OCI-LY7 (cell line): Measurements from ENCODE around the gene NKX6-2. TPM values are rescaled to one million over a fixed set of nuclear protein-coding genes. Genes with fewer than 3 reads are reported as not detected.
"Not testable (repeated sequence)": the region's sequence is repeated elsewhere in the genome, so short reads cannot be mapped to it uniquely, and the experiment has no call there.

Source experiments
- BruUV-seq: library from RNA; stranded (reverse); fragments of 400-500 nt; replicated peaks from 2 replicates; lab custom pipeline; 2021; lab: Mats Ljungman, UMichigan
- CTCF ChIA-PET: fragments of 300-600 bp; sonication (Branson Sonifier 250); formaldehyde crosslinking; loops from one replicate; lab custom pipeline; 2022; ENCODE audit warnings: antibody characterized with exemption; ENCODE audit not compliant: unreplicated experiment; lab: Charles Lee
- POLR2A ChIA-PET: fragments of 300-600 bp; sonication (Branson Sonifier 250); formaldehyde crosslinking; loops from one replicate; lab custom pipeline; 2022; ENCODE audit warnings: antibody characterized with exemption; lab: Charles Lee
- DNase-seq: peaks from one replicate; pipeline ENCODE4 v3.0.0-alpha.2; 2015; ENCODE audit warnings: low spot score
- H2AFZ ChIP-seq: fragments of 200-600 bp; sonication (generic), shearing (Covaris generic); 2 replicates; pipeline ENCODE4 v1.6.1; 2014; ENCODE audit warnings: mild to moderate bottlenecking, antibody characterized with exemption, low read length, moderate library complexity
- H3K27ac ChIP-seq: fragments of 200-600 bp; sonication (generic); 2 replicates; pipeline ENCODE4 v1.5.1; 2014; ENCODE audit warnings: mixed run types, low read depth, mild to moderate bottlenecking, moderate library complexity, low read length, inconsistent platforms; ENCODE audit not compliant: poor library complexity, severe bottlenecking
- H3K36me3 ChIP-seq: fragments of 200-600 bp; sonication (generic); 2 replicates; pipeline ENCODE4 v1.6.1; 2014; ENCODE audit warnings: mild to moderate bottlenecking, antibody characterized with exemption, low read length, moderate library complexity, mixed read lengths; ENCODE audit not compliant: insufficient read depth
- H3K4me1 ChIP-seq: fragments of 200-600 bp; sonication (generic); 2 replicates; pipeline ENCODE4 v1.5.1; 2014; ENCODE audit warnings: mild to moderate bottlenecking, low read length; ENCODE audit not compliant: insufficient read depth, poor library complexity, severe bottlenecking
- H3K4me2 ChIP-seq: fragments of 200-600 bp; sonication (generic); 2 replicates; pipeline ENCODE4 v1.6.1; 2014; ENCODE audit warnings: mild to moderate bottlenecking, low read length
- H3K4me3 ChIP-seq: fragments of 200-600 bp; sonication (generic); 2 replicates; pipeline ENCODE4 v1.5.1; 2014; ENCODE audit warnings: mild to moderate bottlenecking, low read depth, low read length; ENCODE audit not compliant: poor library complexity, severe bottlenecking
- H3K79me2 ChIP-seq: fragments of 200-600 bp; sonication (generic); 2 replicates; pipeline ENCODE4 v1.6.1; 2016; ENCODE audit warnings: low read depth, mild to moderate bottlenecking, low read length, moderate library complexity, mixed read lengths; ENCODE audit not compliant: insufficient read depth
- H3K9me2 ChIP-seq: fragments of 200-600 bp; sonication (generic); 2 replicates; pipeline ENCODE4 v1.6.1; 2016; ENCODE audit warnings: mild to moderate bottlenecking, low read length, mixed read lengths; ENCODE audit not compliant: insufficient read depth
- H3K9me3 ChIP-seq: fragments of 200-600 bp; sonication (generic); 2 replicates; pipeline ENCODE4 v1.6.1; 2014; ENCODE audit warnings: mild to moderate bottlenecking, mixed run types, low read length, mixed read lengths
- H4K20me1 ChIP-seq: fragments of 200-600 bp; sonication (generic); 2 replicates; pipeline ENCODE4 v1.6.1; 2014; ENCODE audit warnings: mild to moderate bottlenecking, antibody characterized with exemption, low read length, moderate library complexity, mixed read lengths; ENCODE audit not compliant: insufficient read depth
- CTCF ChIP-seq: fragments of 200-600 bp; sonication (generic); conservative IDR thresholded peaks from 2 replicates; pipeline ENCODE4 v1.5.1; 2014; ENCODE audit warnings: mild to moderate bottlenecking, antibody characterized with exemption, low read length, moderate library complexity, mixed read lengths
- EZH2phosphoT487 ChIP-seq: fragments of 200-600 bp; sonication (generic); IDR thresholded peaks from 2 replicates; pipeline ENCODE4 v1.6.1; 2018; ENCODE audit warnings: low read depth, borderline replicate concordance, mild to moderate bottlenecking, mixed run types, antibody characterized with exemption, low read length, moderate library complexity, mixed read lengths
- intact Hi-C: fragments of 100-400 bp; cut with micrococcal nuclease; formaldehyde crosslinking; loops from one replicate; pipeline ENCODE4 v1.10.0; 2022; ENCODE audit not compliant: unreplicated experiment
- total RNA-seq, 2 experiments: library from RNA; depleted of rRNA in 1 of 2; stranded (reverse); fragments of >200 nt in 1 of 2; shearing (Covaris generic) in 1 of 2; gene quantifications; 2 replicates each; pipeline ENCODE4 v1.2.3, GENCODE V29; 2014 to 2022

The NKX6-2 gene
- total RNA-seq, 2 experiments from 2014 or later = not detected

- DNase-seq = no peak
- H3K27ac ChIP-seq = no peak overlapping the region
- H3K9me2 ChIP-seq = no peaks in the 10 kb centered on the region
- H4K20me1 ChIP-seq = no peaks in the 10 kb centered on the region
- ChIA-PET POLR2A (no interaction called here), CTCF (no interaction called here)
- no peaks in the 10 kb centered on the region for H3K79me2 ChIP-seq
- no peak overlapping the region for H2AFZ ChIP-seq
- H3K36me3 ChIP-seq = no peaks in the 10 kb centered on the region
- intact Hi-C loops = no loop called here
- H3K4me3 ChIP-seq = no peak overlapping the region
- no TSS peak for BruUV-seq
- H3K9me3 ChIP-seq = no peaks in the 10 kb centered on the region
- TF ChIP-seq CTCF (no peak), EZH2phosphoT487 (no peak)
- no peak overlapping the region for H3K4me2 ChIP-seq
- no peaks in the 10 kb centered on the region for H3K4me1 ChIP-seq
Observed at GRCh38 chr10:132798876-132799275, 12.9 kb upstream of the NKX6-2 start.

GRCh38 chr10:132798403-132798802, 12.5 kb upstream of the NKX6-2 start:
- no peak overlapping the region for H2AFZ ChIP-seq
- no peaks in the 10 kb centered on the region for H3K36me3 ChIP-seq
- no peak for DNase-seq
- no peaks in the 10 kb centered on the region for H3K9me3 ChIP-seq
- no peak overlapping the region for H3K4me2 ChIP-seq
- POLR2A ChIA-PET = no interaction called here
- intact Hi-C loops = no loop called here
- H3K9me2 ChIP-seq = no peaks in the 10 kb centered on the region
- BruUV-seq = no TSS peak
- no peaks in the 10 kb centered on the region for H3K4me1 ChIP-seq
- CTCF ChIA-PET = no interaction called here
- no peaks in the 10 kb centered on the region for H3K79me2 ChIP-seq
- no peak overlapping the region for H3K4me3 ChIP-seq
- no peak overlapping the region for H3K27ac ChIP-seq
- TF ChIP-seq EZH2phosphoT487 (no peak), CTCF (no peak)
- H4K20me1 ChIP-seq = no peaks in the 10 kb centered on the region

- H3K4me1 ChIP-seq, H3K79me2 ChIP-seq, BruUV-seq, CTCF ChIA-PET, H3K4me2 ChIP-seq, H3K9me2 ChIP-seq, intact Hi-C loops, H2AFZ ChIP-seq, H3K27ac ChIP-seq, POLR2A ChIA-PET, H4K20me1 ChIP-seq, H3K36me3 ChIP-seq, H3K4me3 ChIP-seq, H3K9me3 ChIP-seq, DNase-seq: not testable (repeated sequence)
Observed at GRCh38 chr10:132797986-132798385, 12.0 kb upstream of the NKX6-2 start.
